T-helper 1 cell treated with Interleukin-12 subunit alpha and Interleukin-12 subunit beta and Interleukin-4 antibody, amounts not matched to agents 30 ng/mL and 1 ng/mL, for 36 hours (primary cell): ENCODE measurements around the gene DCAF5. TPM values are rescaled to one million over a fixed set of nuclear protein-coding genes. Genes with fewer than 3 reads are reported as not detected.

Source experiments
- intact Hi-C: fragments of 100-400 bp; cut with micrococcal nuclease; formaldehyde crosslinking; loops from one replicate; pipeline ENCODE4 v1.15.1; 2024
- total RNA-seq: library from RNA; stranded (reverse); gene quantifications from 2 replicates; pipeline ENCODE4 v1.2.3, GENCODE V29; 2022

Gene DCAF5
- total RNA-seq, 1 donor from 2014 or later: 49.5 TPM

DNA sequence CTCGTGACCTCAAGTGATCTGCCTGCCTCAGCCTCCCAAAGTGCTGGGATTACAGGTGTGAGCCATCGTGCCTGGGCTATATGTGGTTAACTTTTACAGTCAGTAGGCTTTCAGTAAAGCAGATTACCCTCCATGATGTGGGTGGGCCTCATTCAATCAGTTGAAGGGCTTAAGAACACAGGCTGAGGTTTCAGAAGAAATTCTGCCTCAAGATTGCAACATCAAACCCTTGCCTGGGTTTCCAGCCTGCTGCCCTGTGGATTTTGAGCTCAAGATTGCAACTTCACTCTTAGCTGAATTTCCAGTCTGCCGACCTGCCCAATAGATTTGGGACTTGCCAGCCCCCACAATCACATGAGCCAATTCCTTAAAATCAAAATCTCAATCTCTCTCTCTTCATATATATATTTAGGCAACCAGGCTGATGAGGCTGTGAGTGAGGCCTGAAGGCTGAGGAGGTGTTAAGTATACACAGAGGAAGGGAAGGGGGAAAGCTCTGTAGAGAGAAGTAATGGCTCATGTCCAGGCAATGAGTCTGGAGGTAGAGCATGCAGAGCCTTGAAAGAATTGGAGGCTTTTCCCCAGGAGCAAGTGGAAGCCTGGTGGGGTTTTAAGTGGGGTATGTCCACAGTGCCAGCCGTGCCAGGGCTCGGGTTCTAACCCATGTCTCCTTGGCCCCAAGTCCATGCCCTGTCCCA lies 140.5 kb downstream of the DCAF5 start:
- intact Hi-C loops: no loop called here

DNA sequence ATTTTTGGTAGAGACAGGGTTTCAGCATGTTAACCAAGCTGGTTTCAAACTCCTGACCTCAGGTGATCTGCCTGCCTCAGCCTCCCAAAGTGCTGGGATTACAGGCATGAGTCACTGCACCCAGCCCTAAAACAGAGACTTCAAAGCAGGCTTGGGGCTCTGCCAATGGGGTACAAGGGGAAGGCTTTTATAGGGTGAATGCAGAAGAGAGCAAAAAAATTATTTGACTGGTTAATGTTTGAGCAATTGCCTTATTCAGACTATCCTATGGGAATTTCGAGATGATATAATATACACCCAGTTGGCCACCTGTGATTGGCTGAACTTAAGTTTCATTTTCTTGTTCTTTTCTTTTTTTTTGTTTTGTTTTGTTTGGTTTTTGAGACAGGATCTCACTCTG lies 142.3 kb downstream of the DCAF5 start:
- intact Hi-C loops: no loop called here

DNA sequence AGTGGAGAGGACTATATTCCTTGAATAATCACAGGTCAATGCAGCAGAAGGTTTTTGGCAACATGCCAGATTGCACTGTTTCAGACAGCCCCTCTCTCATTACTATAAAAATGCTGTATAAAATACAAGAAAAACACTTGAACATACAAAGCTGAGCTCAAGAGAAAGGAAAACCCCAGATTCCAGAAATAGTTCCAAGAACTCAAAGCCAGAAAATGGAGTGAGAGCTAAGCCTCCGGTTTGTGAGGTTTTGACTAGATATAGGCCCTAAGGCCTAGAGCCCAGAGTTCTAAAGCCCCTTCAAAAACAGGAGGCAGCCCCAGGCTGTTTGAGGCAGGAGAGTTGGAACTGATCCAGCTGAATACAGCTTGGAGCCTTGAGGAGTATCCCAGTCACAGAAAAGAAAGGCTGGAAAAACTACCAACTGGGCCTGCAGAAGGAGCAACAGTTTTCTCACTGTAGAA lies 144.5 kb downstream of the DCAF5 start:
- intact Hi-C loops: no loop called here

DNA sequence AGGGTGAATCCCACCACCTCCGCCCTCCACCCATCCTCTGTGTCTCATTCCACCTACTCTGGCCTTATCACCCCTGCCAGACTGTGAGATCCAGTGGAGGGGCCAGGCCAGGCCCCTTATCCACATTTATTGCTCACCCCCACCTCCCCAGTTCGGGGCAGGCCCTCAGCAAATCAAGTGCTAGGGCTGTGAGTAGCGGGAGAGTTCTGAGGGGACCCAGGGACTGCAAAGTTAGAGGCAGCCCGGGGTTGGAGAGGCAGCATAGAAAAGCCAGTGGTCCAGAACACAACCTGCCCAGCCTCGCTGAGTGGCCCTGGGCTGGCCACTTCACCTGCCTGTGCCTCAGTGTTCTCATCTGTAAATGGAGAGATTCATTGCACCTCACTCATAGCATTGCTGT lies 146.6 kb downstream of the DCAF5 start:
- intact Hi-C loops: no loop called here

DNA sequence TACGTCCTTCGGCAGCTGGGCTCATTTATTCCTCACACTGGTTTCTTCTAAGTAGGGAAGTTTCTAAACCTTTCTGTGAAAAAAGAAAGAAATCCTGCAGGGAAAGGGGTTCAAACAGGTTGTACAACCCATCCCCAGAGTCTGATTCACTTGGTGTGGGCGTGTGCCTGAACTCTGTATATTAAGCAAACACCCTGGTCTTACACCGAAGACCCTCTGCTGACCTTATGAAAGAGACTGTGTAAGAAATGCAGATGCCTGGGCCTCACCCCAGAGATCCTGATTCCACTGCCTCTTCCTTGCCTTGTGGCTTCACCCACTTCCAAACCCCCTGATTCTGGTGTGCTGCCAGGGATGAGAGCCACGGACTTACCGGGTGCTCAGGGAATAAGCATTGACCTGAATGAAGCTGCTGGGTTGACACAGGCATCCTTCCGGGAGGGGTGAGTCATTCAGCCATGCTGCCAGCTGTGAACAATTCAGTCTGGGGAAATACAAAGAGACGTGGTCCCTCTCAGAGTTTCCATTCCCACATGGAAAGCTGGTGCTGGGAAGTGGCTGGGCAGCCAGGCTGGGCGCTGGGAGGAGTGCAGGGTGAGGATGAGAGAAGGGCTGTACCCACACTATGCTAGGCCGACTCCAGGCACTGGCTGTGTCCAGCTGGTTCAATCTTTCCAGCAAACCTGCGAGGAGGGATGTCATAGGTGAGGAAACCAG lies 147.3 kb downstream of the DCAF5 start:
- intact Hi-C loops: no loop called here

DNA sequence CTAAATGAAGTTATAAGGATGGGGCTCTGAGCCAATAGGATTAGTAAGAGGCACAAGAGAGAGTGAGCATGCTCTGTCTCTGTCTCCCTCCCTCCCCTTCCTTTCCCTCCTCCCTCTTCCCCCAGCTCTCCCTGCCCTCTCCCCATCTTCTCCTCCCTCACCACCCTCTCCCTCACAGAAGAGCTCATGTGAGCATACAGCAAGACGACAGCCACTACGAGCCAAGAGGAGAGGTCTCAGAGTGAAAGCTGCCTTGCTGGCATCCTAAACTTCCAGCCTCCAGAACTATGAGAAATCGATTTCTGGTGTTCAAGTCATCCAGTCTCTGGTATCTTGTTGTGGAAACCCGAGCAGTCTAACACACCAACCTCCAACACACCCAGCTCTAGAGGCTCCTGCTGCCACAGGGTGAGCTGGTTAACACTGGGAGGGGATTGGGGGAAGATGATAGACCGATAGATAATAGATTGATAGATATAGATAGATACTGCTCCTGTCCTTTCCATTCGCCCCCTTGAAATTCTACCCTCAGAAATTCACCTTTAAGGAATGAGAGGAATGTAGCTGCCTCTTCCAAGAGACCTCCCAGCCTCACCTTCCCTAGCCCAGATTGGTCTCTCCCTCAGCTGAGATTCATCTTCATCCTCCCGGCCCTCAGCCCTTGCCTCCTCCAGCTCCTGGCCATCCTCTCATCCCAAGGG lies 148.0 kb downstream of the DCAF5 start:
- intact Hi-C loops: no loop called here

DNA sequence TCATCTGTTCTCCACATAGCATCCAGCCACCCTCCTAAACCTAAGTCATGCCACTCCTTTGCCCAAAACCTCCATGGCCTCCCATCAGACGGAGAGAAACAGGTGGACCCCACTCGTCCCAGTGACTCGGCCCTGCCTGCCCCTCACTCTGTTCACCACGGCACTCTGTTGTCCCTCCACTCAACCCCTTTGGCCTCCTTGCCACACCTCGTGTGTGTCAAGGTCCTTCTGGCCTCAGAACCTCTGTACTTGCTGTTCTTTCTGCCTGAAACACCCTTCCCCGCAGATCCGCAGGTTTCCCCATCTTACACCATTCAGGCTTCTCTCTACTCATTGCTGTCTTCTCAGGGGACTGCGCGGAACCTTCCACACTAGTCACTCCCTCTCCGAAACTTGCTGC lies 149.3 kb downstream of the DCAF5 start:
- intact Hi-C loops: no loop called here

DNA sequence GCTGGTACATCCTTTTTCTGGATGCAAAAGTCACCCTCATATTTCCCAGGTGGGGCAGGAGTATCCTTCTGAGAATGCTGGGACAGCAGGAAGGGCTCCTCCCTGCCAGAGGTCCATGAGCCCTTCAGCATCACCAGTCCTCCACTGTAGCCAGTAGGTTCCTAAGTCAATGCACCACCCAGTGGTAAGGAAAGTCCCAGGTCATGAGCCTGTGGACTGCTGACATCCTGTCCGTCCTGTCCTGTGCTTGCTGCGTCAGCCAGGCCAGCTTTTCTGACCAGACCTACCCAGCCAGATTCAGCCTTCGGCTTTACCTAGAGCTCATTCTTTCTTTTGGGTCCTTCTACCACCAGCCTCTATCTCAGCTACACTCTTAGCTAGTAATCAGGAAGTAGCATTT lies 150.8 kb downstream of the DCAF5 start:
- intact Hi-C loops: loop anchor here (1.0 kb wide), 1 partner anchor 91 kb away; no protein-coding TSS in a partner anchor

DNA sequence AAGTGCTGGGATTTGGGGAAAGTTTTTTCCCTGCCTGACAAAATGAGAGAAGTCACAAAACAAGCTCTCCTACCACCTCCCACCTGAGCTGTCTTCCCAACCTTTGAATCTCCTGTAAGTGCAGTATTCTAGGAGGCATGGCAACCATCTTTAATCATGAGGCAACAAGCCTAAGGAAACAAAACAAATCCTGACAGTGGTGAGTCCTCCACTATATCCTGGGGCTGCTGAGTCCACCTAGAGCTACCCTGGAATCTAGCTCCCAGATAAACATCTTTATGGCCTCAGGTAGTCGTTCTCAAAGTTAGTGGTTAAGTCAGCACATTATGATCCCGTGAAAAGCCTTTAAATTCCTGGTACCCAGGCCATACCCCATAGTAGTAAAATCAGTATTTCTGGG lies 151.5 kb downstream of the DCAF5 start:
- intact Hi-C loops: no loop called here

Other genes with a start within 250 kb of the DCAF5 start
- 21.6 and 23.2 TPM in 2 replicates for gene ACTN1, start 173.8 kb downstream of the DCAF5 start, total RNA-seq
- gene EXD2, start 38.4 kb upstream of the DCAF5 start, total RNA-seq: 6.1 TPM in 2 replicates
- 0.02 TPM in 1 of 2 replicates, not detected in the other for gene GALNT16, start 107.0 kb upstream of the DCAF5 start, total RNA-seq
- gene ERH, start 245.2 kb upstream of the DCAF5 start, total RNA-seq: 309 and 324 TPM in 2 replicates
- gene SLC39A9, start 245.6 kb upstream of the DCAF5 start, total RNA-seq: 54.1 TPM in 2 replicates